ENCODE measurements around the gene TLDC2.

DNA sequence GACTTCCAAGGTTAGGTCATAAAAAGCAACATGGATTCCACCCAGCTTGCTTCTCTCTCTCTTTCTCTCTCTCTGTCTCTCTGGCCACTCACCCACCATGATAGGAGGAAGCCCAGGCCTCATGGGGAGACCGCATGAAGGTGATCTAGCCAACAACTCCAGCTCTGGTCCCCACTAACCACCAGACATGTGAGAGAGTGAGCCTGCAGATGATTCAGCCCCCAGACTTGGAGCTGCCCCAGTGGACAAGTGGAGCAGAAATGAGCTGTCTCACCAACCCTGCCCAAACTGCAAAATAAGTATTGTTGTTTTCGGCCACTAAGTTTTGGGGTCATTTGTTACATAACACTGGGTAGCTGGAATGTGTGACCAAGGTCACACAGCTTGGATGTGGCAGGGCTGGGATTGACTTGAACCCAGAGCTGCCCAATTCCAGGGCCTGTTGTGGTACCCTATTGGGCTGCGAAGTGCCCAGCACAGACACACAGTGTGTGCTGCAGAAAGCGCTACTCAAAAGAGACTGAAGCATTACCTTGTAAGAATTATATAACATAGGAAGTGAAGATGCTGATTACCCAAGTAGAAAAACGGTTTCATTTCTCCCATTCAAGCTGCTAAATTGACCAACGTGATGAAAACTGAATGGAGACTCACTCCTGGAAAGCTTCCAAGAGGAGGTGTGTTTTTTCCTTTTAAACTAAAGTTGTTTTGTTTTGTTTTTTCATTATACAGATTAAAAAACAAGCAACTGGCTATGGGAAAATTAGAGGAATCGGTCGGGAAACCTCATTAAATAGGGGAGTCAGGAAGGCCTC is 9.1 kb upstream of the TLDC2 start:
- TF ChIP-seq, protein P1, sequence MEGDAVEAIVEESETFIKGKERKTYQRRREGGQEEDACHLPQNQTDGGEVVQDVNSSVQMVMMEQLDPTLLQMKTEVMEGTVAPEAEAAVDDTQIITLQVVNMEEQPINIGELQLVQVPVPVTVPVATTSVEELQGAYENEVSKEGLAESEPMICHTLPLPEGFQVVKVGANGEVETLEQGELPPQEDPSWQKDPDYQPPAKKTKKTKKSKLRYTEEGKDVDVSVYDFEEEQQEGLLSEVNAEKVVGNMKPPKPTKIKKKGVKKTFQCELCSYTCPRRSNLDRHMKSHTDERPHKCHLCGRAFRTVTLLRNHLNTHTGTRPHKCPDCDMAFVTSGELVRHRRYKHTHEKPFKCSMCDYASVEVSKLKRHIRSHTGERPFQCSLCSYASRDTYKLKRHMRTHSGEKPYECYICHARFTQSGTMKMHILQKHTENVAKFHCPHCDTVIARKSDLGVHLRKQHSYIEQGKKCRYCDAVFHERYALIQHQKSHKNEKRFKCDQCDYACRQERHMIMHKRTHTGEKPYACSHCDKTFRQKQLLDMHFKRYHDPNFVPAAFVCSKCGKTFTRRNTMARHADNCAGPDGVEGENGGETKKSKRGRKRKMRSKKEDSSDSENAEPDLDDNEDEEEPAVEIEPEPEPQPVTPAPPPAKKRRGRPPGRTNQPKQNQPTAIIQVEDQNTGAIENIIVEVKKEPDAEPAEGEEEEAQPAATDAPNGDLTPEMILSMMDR (conservative IDR thresholded peaks at IDR 0.05 in 1 of 2, IDR thresholded peaks at IDR 0.05 in 1 of 2; ENCODE audit: low read depth in 1 of 2, low read length in 2 of 2) = no peak
- TF ChIP-seq EZH2 (IDR thresholded peaks at IDR 0.05; ENCODE audit: low read length, missing control alignments) = no peak
